Measurements from ENCODE around the gene ALDOC. TPM values are rescaled to one million over a fixed set of nuclear protein-coding genes. Genes with fewer than 3 reads are reported as not detected.

The ALDOC gene
- total RNA-seq, 2 donors from 2014 or later, result 14.4 to 111 TPM

- DNase-seq, result no peak
- H3K9ac ChIP-seq (ENCODE audit: low read depth in 2 of 2, low read length in 2 of 2), result no peak overlapping the region
- no peak for TF ChIP-seq CTCF (IDR thresholded peaks at IDR 0.05)
- H3K4me1 ChIP-seq, result peaks cover 2% of the 10 kb centered on the region
- H3K4me3 ChIP-seq, result no peak overlapping the region
- intact Hi-C loops (cut with DNase I), result no loop called here
- no peaks in the 10 kb centered on the region for H3K36me3 ChIP-seq
- H3K27me3 ChIP-seq, result no peaks in the 10 kb centered on the region
- H3K9me3 ChIP-seq, result no peaks in the 10 kb centered on the region
- H3K27ac ChIP-seq, result no peak overlapping the region
Measured at GRCh38 chr17:28575126-28575795, 1.4 kb downstream of the ALDOC start.

- no peak for TF ChIP-seq CTCF (IDR thresholded peaks at IDR 0.05)
- H3K9me3 ChIP-seq, result no peaks in the 10 kb centered on the region
- peaks cover 8% of the 10 kb centered on the region for H3K4me1 ChIP-seq
- no peak overlapping the region for H3K9ac ChIP-seq (ENCODE audit: low read depth in 2 of 2, low read length in 2 of 2)
- H3K4me3 ChIP-seq, result no peak overlapping the region
- no peak overlapping the region for H3K27ac ChIP-seq
- no peak for DNase-seq
- no peaks in the 10 kb centered on the region for H3K27me3 ChIP-seq
- no peaks in the 10 kb centered on the region for H3K36me3 ChIP-seq
- intact Hi-C loops (cut with DNase I), result no loop called here
Measured at GRCh38 chr17:28574526-28574925, 2.2 kb downstream of the ALDOC start.

DNA sequence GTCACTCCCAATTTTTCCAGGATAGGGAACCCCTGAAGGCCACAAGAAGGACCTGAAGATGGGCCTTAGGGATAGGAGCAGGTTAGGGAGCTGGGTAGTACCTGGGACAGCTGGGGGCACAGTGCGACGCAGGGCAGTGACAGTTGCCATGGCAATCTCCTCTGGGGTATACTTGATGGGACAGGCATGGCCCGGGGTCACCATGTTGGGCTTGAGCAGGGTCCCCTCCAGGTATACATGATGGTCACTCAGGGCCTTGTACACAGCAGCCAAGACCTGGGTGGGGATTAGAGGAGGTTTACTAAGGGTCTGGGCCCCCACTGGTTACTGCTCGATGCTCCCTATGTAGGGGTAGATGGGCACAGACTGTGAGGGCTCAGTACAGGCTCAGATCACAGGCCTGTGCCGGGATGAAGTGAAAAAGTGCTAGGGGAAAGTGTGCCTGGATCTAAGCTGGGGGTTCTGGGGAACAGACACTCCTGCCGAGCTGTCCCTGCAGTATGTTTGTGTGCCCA, 2.7 kb downstream of the ALDOC start:
- no peaks in the 10 kb centered on the region for H3K27me3 ChIP-seq
- no peak for DNase-seq
- no peaks in the 10 kb centered on the region for H3K9me3 ChIP-seq
- no peaks in the 10 kb centered on the region for H3K36me3 ChIP-seq
- H3K9ac ChIP-seq (ENCODE audit: low read depth in 2 of 2, low read length in 2 of 2), result no peak overlapping the region
- H3K27ac ChIP-seq, result no peak overlapping the region
- intact Hi-C loops (cut with DNase I), result no loop called here
- TF ChIP-seq CTCF (IDR thresholded peaks at IDR 0.05), result no peak
- H3K4me3 ChIP-seq, result no peak overlapping the region
- peaks cover 8% of the 10 kb centered on the region for H3K4me1 ChIP-seq

DNA sequence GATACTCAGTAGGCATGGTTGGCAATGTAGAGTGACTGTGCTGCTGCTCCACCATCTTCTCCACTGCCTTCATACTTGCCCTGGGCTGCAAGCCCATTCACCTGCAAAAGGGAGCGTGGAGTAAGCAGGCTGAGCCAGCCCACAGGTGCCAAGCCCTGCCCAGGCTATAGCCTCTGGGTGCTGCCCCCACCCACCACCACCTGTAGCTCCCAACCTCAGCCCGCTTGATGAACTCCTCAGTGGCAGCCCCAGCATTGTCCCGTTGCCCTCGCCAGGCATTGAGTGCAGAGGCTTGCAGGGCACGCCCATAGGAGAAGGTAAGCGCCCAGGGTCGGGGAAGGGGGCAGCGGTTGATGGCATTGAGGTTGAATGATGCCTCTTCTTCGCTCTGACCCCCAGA, 3.2 kb downstream of the ALDOC start:
- intact Hi-C loops (cut with DNase I), result no loop called here
- peaks cover 8% of the 10 kb centered on the region for H3K4me1 ChIP-seq
- H3K27ac ChIP-seq, result no peak overlapping the region

GRCh38 chr17:28573040-28573380, 3.7 kb downstream of the ALDOC start:
- H3K4me1 ChIP-seq, result peaks cover 8% of the 10 kb centered on the region
- no peaks in the 10 kb centered on the region for H3K9me3 ChIP-seq
- intact Hi-C loops (cut with DNase I), result no loop called here
- DNase-seq, result no peak
- no peak overlapping the region for H3K9ac ChIP-seq (ENCODE audit: low read depth in 2 of 2, low read length in 2 of 2)
- no peak overlapping the region for H3K4me3 ChIP-seq
- H3K27ac ChIP-seq, result no peak overlapping the region
- H3K36me3 ChIP-seq, result no peaks in the 10 kb centered on the region
- no peaks in the 10 kb centered on the region for H3K27me3 ChIP-seq
- TF ChIP-seq CTCF (IDR thresholded peaks at IDR 0.05), result no peak

More for the DNA sequence above, 3.2 kb downstream of the ALDOC start:
- no peaks in the 10 kb centered on the region for H3K36me3 ChIP-seq
- H3K9ac ChIP-seq (ENCODE audit: low read depth in 2 of 2, low read length in 2 of 2), result no peak overlapping the region
- TF ChIP-seq CTCF (IDR thresholded peaks at IDR 0.05), result no peak
- no peaks in the 10 kb centered on the region for H3K9me3 ChIP-seq
- no peak overlapping the region for H3K4me3 ChIP-seq
- DNase-seq, result no peak
- H3K27me3 ChIP-seq, result no peaks in the 10 kb centered on the region
